22Rv1 (cell line): ENCODE measurements around the gene ZNF518B.

ENCODE experiments used
- ZFX ChIP-seq: fragments of 450-650 bp; IDR thresholded peaks from 2 replicates; pipeline ENCODE4 v1.6.1; 2017; ENCODE audit warnings: antibody characterized with exemption, borderline replicate concordance
- TF ChIP-seq, protein P1 (sequence below): fragments of 450-650 bp; IDR thresholded peaks from 2 replicates; pipeline ENCODE4 v1.5.1; 2017; ENCODE audit warnings: mild to moderate bottlenecking

DNA sequence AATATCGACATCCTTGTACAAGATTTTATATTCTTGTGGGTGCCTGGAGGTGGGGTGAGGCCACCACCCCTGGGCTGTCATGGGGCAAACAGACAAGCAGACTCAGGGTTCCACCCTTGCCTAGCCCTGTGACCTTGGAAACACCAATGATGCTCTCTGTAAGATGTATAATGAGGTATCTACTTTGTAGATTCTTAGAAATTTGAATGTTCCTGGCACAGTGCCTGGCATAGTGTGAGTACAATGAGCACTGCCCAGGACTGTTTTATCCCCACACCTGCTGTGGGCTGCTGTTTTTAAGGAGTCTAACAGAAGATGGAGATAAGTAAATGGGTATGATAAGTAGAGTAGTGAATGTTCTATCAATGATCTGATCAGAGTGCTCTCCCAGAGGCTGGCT lies 3.1 kb downstream of the ZNF518B start:
- TF ChIP-seq, protein P1, sequence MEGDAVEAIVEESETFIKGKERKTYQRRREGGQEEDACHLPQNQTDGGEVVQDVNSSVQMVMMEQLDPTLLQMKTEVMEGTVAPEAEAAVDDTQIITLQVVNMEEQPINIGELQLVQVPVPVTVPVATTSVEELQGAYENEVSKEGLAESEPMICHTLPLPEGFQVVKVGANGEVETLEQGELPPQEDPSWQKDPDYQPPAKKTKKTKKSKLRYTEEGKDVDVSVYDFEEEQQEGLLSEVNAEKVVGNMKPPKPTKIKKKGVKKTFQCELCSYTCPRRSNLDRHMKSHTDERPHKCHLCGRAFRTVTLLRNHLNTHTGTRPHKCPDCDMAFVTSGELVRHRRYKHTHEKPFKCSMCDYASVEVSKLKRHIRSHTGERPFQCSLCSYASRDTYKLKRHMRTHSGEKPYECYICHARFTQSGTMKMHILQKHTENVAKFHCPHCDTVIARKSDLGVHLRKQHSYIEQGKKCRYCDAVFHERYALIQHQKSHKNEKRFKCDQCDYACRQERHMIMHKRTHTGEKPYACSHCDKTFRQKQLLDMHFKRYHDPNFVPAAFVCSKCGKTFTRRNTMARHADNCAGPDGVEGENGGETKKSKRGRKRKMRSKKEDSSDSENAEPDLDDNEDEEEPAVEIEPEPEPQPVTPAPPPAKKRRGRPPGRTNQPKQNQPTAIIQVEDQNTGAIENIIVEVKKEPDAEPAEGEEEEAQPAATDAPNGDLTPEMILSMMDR, result no peak
- no peak for TF ChIP-seq ZFX
